ENCODE results near the gene WWC1.

DNA sequence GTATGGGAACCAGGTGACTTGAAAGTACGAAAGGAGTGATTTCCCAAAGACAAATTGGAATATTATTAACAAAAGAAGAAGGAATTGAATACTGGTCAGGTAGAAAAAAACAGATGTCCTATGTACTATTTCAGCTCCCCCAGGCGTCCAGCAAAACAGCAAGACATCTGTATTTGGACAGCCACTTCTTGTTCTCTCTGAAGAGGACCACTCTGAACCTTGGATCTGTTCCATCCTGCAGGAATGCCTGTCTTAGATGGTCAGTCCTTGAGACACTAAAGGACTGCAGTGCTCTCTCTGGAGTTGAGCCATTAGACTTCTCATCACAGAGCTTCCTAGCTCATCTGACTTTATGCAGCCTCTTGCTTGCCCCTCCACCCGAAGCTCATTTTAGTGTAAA, 120.4 kb downstream of the WWC1 start:
- TF ChIP-seq, protein P1, sequence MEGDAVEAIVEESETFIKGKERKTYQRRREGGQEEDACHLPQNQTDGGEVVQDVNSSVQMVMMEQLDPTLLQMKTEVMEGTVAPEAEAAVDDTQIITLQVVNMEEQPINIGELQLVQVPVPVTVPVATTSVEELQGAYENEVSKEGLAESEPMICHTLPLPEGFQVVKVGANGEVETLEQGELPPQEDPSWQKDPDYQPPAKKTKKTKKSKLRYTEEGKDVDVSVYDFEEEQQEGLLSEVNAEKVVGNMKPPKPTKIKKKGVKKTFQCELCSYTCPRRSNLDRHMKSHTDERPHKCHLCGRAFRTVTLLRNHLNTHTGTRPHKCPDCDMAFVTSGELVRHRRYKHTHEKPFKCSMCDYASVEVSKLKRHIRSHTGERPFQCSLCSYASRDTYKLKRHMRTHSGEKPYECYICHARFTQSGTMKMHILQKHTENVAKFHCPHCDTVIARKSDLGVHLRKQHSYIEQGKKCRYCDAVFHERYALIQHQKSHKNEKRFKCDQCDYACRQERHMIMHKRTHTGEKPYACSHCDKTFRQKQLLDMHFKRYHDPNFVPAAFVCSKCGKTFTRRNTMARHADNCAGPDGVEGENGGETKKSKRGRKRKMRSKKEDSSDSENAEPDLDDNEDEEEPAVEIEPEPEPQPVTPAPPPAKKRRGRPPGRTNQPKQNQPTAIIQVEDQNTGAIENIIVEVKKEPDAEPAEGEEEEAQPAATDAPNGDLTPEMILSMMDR (conservative IDR thresholded peaks at IDR 0.05) = no peak
- no peak for TF ChIP-seq EZH2 (IDR thresholded peaks at IDR 0.05; ENCODE audit: low read depth)

All from PC-9 (cell line).